Glutamatergic neuron (in vitro differentiated cells): ENCODE results near the gene DNAI7. TPM values are rescaled to one million over a fixed set of nuclear protein-coding genes. Genes with fewer than 3 reads are reported as not detected.

ENCODE experiments used
- DNase-seq: peaks from one replicate; pipeline ENCODE4 v3.0.0; 2022
- H3K27ac Mint-ChIP-seq: one replicate; pipeline ENCODE4 v1.8.0; 2020; ENCODE audit warnings: mild to moderate bottlenecking, mixed read lengths, inconsistent platforms; ENCODE audit not compliant: unreplicated experiment
- H3K27me3 Mint-ChIP-seq: one replicate; pipeline ENCODE4 v1.8.0; 2020; ENCODE audit warnings: mild to moderate bottlenecking, moderate library complexity, mixed read lengths, inconsistent platforms; ENCODE audit not compliant: unreplicated experiment
- H3K36me3 Mint-ChIP-seq: one replicate; pipeline ENCODE4 v1.8.0; 2020; ENCODE audit warnings: mild to moderate bottlenecking, mixed read lengths, inconsistent platforms; ENCODE audit not compliant: unreplicated experiment
- H3K4me1 Mint-ChIP-seq: one replicate; pipeline ENCODE4 v1.8.0; 2020; ENCODE audit warnings: mild to moderate bottlenecking, low read depth, mixed read lengths, inconsistent platforms; ENCODE audit not compliant: unreplicated experiment
- H3K4me3 Mint-ChIP-seq: one replicate; pipeline ENCODE4 v1.8.0; 2020; ENCODE audit warnings: mild to moderate bottlenecking, mixed read lengths, inconsistent platforms; ENCODE audit not compliant: unreplicated experiment
- H3K9me3 Mint-ChIP-seq: one replicate; pipeline ENCODE4 v1.8.0; 2020; ENCODE audit warnings: mild to moderate bottlenecking, moderate library complexity, mixed read lengths, inconsistent platforms; ENCODE audit not compliant: unreplicated experiment
- total RNA-seq: library from RNA; stranded (reverse); fragmentation: NEBNext Ultra II Directional; extraction: Animal tissue kit (Norgen Biotek cat#: 25700); gene quantifications from one replicate; pipeline ENCODE4 v1.2.1, GENCODE V29; 2021; ENCODE audit not compliant: unreplicated experiment
- TF ChIP-seq, protein P1 (sequence below): fragments of 200-600 bp; sonication (generic); IDR thresholded peaks from one replicate; pipeline ENCODE4 v1.5.0; 2021; ENCODE audit not compliant: partially characterized antibody, unreplicated experiment

DNAI7 gene
- total RNA-seq, 1 donor from 2014 or later: 0.76 TPM

DNA sequence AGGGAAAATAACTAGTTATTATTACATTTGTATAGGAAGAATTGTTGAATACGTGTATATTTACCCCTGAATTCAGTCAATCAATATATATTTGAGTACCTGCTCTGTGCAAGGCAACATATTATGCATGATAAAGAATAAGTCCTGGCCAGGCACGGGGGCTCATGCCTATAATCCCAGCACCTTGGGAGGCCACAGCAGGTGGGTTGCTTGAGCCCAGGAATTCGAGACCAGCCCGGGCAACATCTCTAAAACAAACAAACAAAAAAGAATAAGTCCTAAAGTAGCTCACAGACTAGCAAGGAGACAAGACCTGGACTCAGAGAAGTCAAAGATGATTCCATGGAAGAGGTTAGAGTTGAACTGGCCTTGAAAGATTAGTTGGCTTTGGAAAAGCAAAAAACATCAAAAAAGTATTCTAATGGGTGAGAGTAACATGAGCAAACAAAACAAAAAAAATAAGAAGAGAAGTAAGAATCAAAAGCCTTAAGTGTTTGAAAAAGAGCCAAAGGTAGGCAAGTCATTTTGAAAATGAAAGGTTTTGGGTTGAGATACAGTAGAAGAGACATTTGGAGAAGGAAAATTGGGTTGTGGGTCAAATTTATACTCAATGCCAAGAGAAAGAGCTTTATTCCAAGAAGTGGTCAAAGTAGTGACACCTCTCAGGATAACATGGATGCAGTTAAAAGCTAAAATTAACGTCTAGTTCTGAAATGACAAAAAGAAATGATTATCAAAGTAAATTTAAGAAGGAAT lies 130.9 kb downstream of the DNAI7 start:
- H3K27ac Mint-ChIP-seq: no peak overlapping the region
- TF ChIP-seq, protein P1, sequence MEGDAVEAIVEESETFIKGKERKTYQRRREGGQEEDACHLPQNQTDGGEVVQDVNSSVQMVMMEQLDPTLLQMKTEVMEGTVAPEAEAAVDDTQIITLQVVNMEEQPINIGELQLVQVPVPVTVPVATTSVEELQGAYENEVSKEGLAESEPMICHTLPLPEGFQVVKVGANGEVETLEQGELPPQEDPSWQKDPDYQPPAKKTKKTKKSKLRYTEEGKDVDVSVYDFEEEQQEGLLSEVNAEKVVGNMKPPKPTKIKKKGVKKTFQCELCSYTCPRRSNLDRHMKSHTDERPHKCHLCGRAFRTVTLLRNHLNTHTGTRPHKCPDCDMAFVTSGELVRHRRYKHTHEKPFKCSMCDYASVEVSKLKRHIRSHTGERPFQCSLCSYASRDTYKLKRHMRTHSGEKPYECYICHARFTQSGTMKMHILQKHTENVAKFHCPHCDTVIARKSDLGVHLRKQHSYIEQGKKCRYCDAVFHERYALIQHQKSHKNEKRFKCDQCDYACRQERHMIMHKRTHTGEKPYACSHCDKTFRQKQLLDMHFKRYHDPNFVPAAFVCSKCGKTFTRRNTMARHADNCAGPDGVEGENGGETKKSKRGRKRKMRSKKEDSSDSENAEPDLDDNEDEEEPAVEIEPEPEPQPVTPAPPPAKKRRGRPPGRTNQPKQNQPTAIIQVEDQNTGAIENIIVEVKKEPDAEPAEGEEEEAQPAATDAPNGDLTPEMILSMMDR: no peak
- no peaks in the 10 kb centered on the region for H3K9me3 Mint-ChIP-seq
- no peak overlapping the region for H3K4me3 Mint-ChIP-seq
- H3K4me1 Mint-ChIP-seq: no peaks in the 10 kb centered on the region
- H3K36me3 Mint-ChIP-seq: no peaks in the 10 kb centered on the region
- no peak for DNase-seq
- no peaks in the 10 kb centered on the region for H3K27me3 Mint-ChIP-seq

DNA sequence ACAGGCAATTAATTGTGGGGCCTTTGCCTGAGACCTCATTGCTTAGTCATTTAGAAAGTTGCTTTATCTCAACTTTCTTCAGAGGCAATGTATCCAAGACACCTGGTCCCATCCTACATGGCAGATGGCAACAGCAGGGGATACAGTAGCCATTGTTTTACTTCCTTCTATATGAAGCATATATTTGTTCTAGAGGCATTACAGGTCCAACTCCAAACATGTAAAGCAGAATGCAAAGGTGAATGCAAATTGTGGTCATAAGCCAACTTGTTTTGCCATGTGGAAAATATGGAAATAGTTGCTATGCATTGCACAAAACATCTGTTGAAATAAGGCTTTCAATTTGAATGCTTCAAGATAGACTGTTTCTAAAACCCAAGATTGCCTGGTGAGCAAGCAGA lies 136.3 kb downstream of the DNAI7 start:
- DNase-seq: no peak
- TF ChIP-seq, protein P1: no peak

More for the DNA sequence above, 136.3 kb downstream of the DNAI7 start:
- no peaks in the 10 kb centered on the region for H3K4me1 Mint-ChIP-seq
- H3K27ac Mint-ChIP-seq: no peak overlapping the region
- no peak overlapping the region for H3K4me3 Mint-ChIP-seq
- no peaks in the 10 kb centered on the region for H3K9me3 Mint-ChIP-seq
- no peaks in the 10 kb centered on the region for H3K36me3 Mint-ChIP-seq
- no peaks in the 10 kb centered on the region for H3K27me3 Mint-ChIP-seq

Other genes with a start within 250 kb of the DNAI7 start
- 401 TPM for gene BCAT1, start 246.1 kb downstream of the DNAI7 start, total RNA-seq
- gene ETFRF1, start 77 bp upstream of the DNAI7 start, total RNA-seq: 14.9 TPM
- 42.6 TPM for gene KRAS, start 55.8 kb upstream of the DNAI7 start, total RNA-seq